IMR-90 (cell line): Measurements from ENCODE around the gene OCEL1. TPM values are rescaled to one million over a fixed set of nuclear protein-coding genes. Genes with fewer than 3 reads are reported as not detected.
A peak's percentile ranks its signal among the peaks of the same experiment; 100 is the strongest.

ENCODE experiments used
- ATAC-seq: fragments of 200-7000 bp; cut with Tn5 transposase; 2 replicates; pipeline ENCODE4 v1.9.1; 2020; ENCODE audit warnings: low read depth, mild to moderate bottlenecking, moderate library complexity
- BruUV-seq: library from RNA; stranded (reverse); fragments of 400-500 nt; replicated peaks from 2 replicates; lab custom pipeline; 2021; lab: Mats Ljungman, UMichigan
- CTCF ChIA-PET: fragments of 300-600 bp; formaldehyde crosslinking; extraction: SDS; loops from one replicate; lab custom pipeline; 2021; ENCODE audit warnings: antibody characterized with exemption; lab: Yijun Ruan, JAX
- POLR2A ChIA-PET: fragments of 300-600 bp; sonication (Branson Sonifier 250); formaldehyde crosslinking; loops from one replicate; lab custom pipeline; 2022; ENCODE audit warnings: antibody characterized with exemption; ENCODE audit not compliant: unreplicated experiment; lab: Charles Lee
- DNase-seq: peaks from one replicate; pipeline ENCODE4 v3.0.0; 2013
- H2AFZ ChIP-seq: replicated peaks from 2 replicates; pipeline ENCODE3; 2013; ENCODE audit warnings: low read length, mild to moderate bottlenecking; ENCODE audit not compliant: poor library complexity
- H2AK5ac ChIP-seq: 2 replicates; pipeline ENCODE4 v1.6.1; 2013; ENCODE audit warnings: low read depth, low read length, inconsistent platforms
- H2AK9ac ChIP-seq: replicated peaks from 2 replicates; pipeline ENCODE3; 2013; ENCODE audit warnings: mild to moderate bottlenecking, low read depth, low read length, moderate library complexity; ENCODE audit not compliant: poor library complexity
- H2BK120ac ChIP-seq: 2 replicates; pipeline ENCODE4 v1.6.1; 2013; ENCODE audit warnings: low read depth, low read length, inconsistent platforms
- H2BK15ac ChIP-seq: 3 replicates; pipeline ENCODE4 v1.6.1; 2013; ENCODE audit warnings: low read depth, low read length, inconsistent platforms
- H2BK20ac ChIP-seq: 2 replicates; pipeline ENCODE4 v1.6.1; 2013; ENCODE audit warnings: low read depth, mild to moderate bottlenecking, inconsistent platforms, low read length, moderate library complexity
- H2BK5ac ChIP-seq: 2 replicates; pipeline ENCODE4 v1.6.1; 2013; ENCODE audit warnings: mild to moderate bottlenecking, low read depth, low read length, inconsistent platforms; ENCODE audit not compliant: poor library complexity, severe bottlenecking
- H3K14ac ChIP-seq: replicated peaks from 2 replicates; pipeline ENCODE4 v1.6.1; 2013; ENCODE audit warnings: low read depth, low read length, inconsistent platforms
- H3K18ac ChIP-seq: 2 replicates; pipeline ENCODE4 v1.6.1; 2013; ENCODE audit warnings: low read depth, low read length, control low read depth
- H3K23ac ChIP-seq: 2 replicates; pipeline ENCODE4 v1.6.1; 2013; ENCODE audit warnings: low read depth, low read length, inconsistent platforms
- H3K27ac ChIP-seq: 2 replicates; pipeline ENCODE4 v1.5.1; 2013; ENCODE audit warnings: mild to moderate bottlenecking, control low read depth, low read length; ENCODE audit not compliant: insufficient read depth
- H3K27me3 ChIP-seq: 2 replicates; pipeline ENCODE4 v1.6.1; 2013; ENCODE audit warnings: low read length; ENCODE audit not compliant: control insufficient read depth, insufficient read depth
- H3K36me3 ChIP-seq: 2 replicates; pipeline ENCODE4 v1.6.1; 2013; ENCODE audit warnings: low read length, mixed read lengths; ENCODE audit not compliant: control insufficient read depth, insufficient read depth
- H3K4ac ChIP-seq: 2 replicates; pipeline ENCODE4 v1.6.1; 2013; ENCODE audit warnings: low read depth, low read length, inconsistent platforms
- H3K4me1 ChIP-seq: 2 replicates; pipeline ENCODE4 v1.6.1; 2013; ENCODE audit warnings: low read length, mixed read lengths; ENCODE audit not compliant: control insufficient read depth, insufficient read depth
- H3K4me2 ChIP-seq: 2 replicates; pipeline ENCODE4 v1.6.1; 2013; ENCODE audit warnings: low read depth, mild to moderate bottlenecking, control low read depth, low read length, moderate library complexity
- H3K4me3 ChIP-seq: 2 replicates; pipeline ENCODE4 v1.5.1; 2013; ENCODE audit warnings: low read depth, mild to moderate bottlenecking, control low read depth, low read length, moderate library complexity; ENCODE audit not compliant: insufficient read depth
- H3K56ac ChIP-seq: 2 replicates; pipeline ENCODE4 v1.6.1; 2013; ENCODE audit warnings: low read length, inconsistent platforms; ENCODE audit not compliant: insufficient read depth; ENCODE audit errors: extremely low read depth
- H3K79me1 ChIP-seq, 2 experiments: 2 replicates each; pipeline ENCODE4 v1.6.1; 2013; ENCODE audit warnings: low read length in 2 of 2, inconsistent platforms in 1 of 2, low read depth in 1 of 2
- H3K9ac ChIP-seq: 2 replicates; pipeline ENCODE4 v1.6.1; 2013; ENCODE audit warnings: low read depth, low read length, control low read depth
- H3K9me1 ChIP-seq: 2 replicates; pipeline ENCODE4 v1.6.1; 2013; ENCODE audit warnings: low read length, inconsistent platforms; ENCODE audit not compliant: insufficient read depth
- H3K9me3 ChIP-seq: 2 replicates; pipeline ENCODE4 v1.6.1; 2013; ENCODE audit warnings: low read length; ENCODE audit not compliant: control insufficient read depth, insufficient read depth
- H4K20me1 ChIP-seq: 2 replicates; pipeline ENCODE4 v1.6.1; 2013; ENCODE audit warnings: low read length, inconsistent platforms; ENCODE audit not compliant: insufficient read depth
- H4K5ac ChIP-seq: 2 replicates; pipeline ENCODE4 v1.6.1; 2013; ENCODE audit warnings: mild to moderate bottlenecking, low read depth, low read length, control low read depth
- H4K8ac ChIP-seq, 2 experiments: 2 replicates each; pipeline ENCODE4 v1.6.1; 2013; ENCODE audit warnings: low read depth in 2 of 2, low read length in 2 of 2, control low read depth in 1 of 2, inconsistent platforms in 1 of 2
- H4K91ac ChIP-seq: 2 replicates; pipeline ENCODE4 v1.6.1; 2013; ENCODE audit warnings: low read depth, low read length, inconsistent platforms; ENCODE audit not compliant: insufficient read depth
- BHLHE40 ChIP-seq: fragments of 150-350 bp; IDR thresholded peaks from 2 replicates; pipeline ENCODE4 v1.6.1; 2016; ENCODE audit warnings: mild to moderate bottlenecking, low read depth, low read length
- CHD1 ChIP-seq: IDR thresholded peaks from 2 replicates; pipeline ENCODE4 v1.6.1; 2012; ENCODE audit warnings: low read depth, low read length, improper control_type of control experiment
- MXI1 ChIP-seq: IDR thresholded peaks from 2 replicates; pipeline ENCODE4 v1.6.1; 2012; ENCODE audit warnings: low read depth, mild to moderate bottlenecking, low read length, moderate library complexity, borderline replicate concordance
- RAD21 ChIP-seq: IDR thresholded peaks from 2 replicates; pipeline ENCODE4 v1.6.1; 2012; ENCODE audit warnings: low read length, improper control_type of control experiment
- USF2 ChIP-seq: fragments of 150-350 bp; IDR thresholded peaks from 2 replicates; pipeline ENCODE4 v1.6.1; 2017; ENCODE audit warnings: mild to moderate bottlenecking, antibody characterized with exemption, low read length, low read depth
- WGBS, 2 experiments: methylation state at CpG; one replicate each; pipeline versions ENCODE4 v1.1.5 to v1.1.7; 2013; ENCODE audit warnings: missing lambda C conversion rate in 2 of 2; ENCODE audit not compliant: insufficient read length in 1 of 2; ENCODE audit errors: extremely low coverage in 2 of 2; 5-methylcytosine and 5-hydroxymethylcytosine counted together
- dilution Hi-C: fragments of 300-500 bp; cut with HindIII; formaldehyde crosslinking; loops from one replicate; pipeline ENCODE4 v1.14.3; 2018; ENCODE audit warnings: low sequenced_read_pairs; ENCODE audit not compliant: unreplicated experiment
- in situ Hi-C: fragments of 300-500 bp; cut with MboI; formaldehyde crosslinking; loops from 3 replicates; pipeline ENCODE4 v1.14.3; 2019; ENCODE audit warnings: low sequenced_read_pairs, inconsistent platforms, mixed read lengths
- intact Hi-C: fragments of 100-400 bp; cut with micrococcal nuclease; formaldehyde crosslinking; loops from 2 replicates; pipeline ENCODE4 v1.10.0; 2022
- polyA plus RNA-seq, 3 experiments: library from polyadenylated mRNA; depleted of rRNA; stranded (reverse); fragments of >200 nt; gene quantifications; 2 replicates each; pipeline ENCODE4 v1.2.3, GENCODE V29; 2012; ENCODE audit warnings: low replicate concordance in 1 of 3
- total RNA-seq: library from RNA; depleted of rRNA; stranded (reverse); fragments of >200 nt; gene quantifications from 2 replicates; pipeline ENCODE4 v1.2.3, GENCODE V29; 2012
- TF ChIP-seq, protein P1 (sequence below): fragments of 150-350 bp; IDR thresholded peaks from 2 replicates; pipeline ENCODE4 v1.6.1; 2016; ENCODE audit warnings: low read depth, mild to moderate bottlenecking, low read length, moderate library complexity, borderline replicate concordance

Gene OCEL1
- total and polyA plus RNA-seq, 2 of the 4 experiments (the other 2 are of a cell fraction), result 1.1 to 7.2 TPM

DNA sequence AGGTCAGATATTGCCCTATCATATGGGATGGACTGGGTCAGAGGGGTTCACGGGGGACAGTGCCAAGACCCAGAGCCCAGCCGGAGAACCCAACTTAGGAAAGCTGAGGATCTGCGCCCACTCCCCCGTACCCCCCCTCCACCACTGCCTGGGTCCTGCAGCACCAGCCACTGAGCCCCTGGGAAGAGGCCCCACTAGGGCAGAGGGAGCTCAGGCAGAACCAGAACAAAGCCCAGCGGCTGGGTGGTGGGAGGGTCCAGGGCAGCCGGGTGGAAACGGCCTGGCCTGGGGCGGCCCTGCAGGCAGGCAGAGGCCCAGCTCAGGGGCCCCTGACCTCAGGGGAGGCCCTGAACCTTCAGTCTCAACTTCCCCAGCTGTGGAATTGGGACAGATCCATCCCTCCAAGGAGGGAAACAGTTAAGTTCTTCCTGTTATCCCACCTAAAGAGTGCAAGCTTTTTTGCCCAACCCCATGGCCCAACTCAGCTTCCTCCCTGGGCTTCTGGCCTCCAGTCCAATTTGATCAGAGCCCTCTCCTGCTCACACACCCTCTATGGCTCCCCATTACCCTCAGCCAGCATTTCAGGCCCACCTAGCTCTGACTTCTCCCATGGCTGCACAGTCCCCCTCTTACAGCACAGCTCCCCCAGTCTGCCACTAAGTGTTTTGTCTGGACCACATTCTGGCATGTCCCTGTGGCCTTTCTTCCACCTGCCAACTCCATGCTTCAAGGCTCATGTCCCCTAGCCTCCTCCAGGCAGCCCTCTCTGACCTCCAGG is 16.6 kb downstream of the OCEL1 start:
- dilution Hi-C loops (no loop called here), intact Hi-C loops (no loop called here), in situ Hi-C loops (no loop called here)
- Histone ChIP-seq H3K14ac (no peak overlapping the region), H3K27me3 (no peaks in the 10 kb centered on the region), H4K91ac (no peak overlapping the region), H4K8ac (peak overlapping the region in 1 of 2 experiments; percentile 48; a peak in 1 of 4 replicates), H3K56ac (no peak overlapping the region), H2BK20ac (no peak overlapping the region), H2BK15ac (no peak overlapping the region), H3K4me2 (peak overlapping the region; percentile 17; the same call in 1 of the 2 replicates), H2BK120ac (no peak overlapping the region), H2AFZ (no peak overlapping the region), H3K4me3 (no peak overlapping the region), H3K23ac (peak overlapping the region; percentile 91; the same call in 1 of the 2 replicates), H2AK9ac (peak overlapping the region; percentile 42), H3K9me1 (0 out of 2 replicates have a peak, but pooled peaks cover 3% of the 10 kb centered on the region), H3K4ac (peak overlapping the region; percentile 60), H3K9ac (no peak overlapping the region), H3K4me1 (peaks cover 10% of the 10 kb centered on the region), H4K5ac (no peak overlapping the region), H3K79me1 (peaks cover 29 to 55% of the 10 kb centered on the region in 2 experiments), H3K18ac (no peak overlapping the region), H3K9me3 (no peaks in the 10 kb centered on the region), H3K36me3 (peaks cover 15% of the 10 kb centered on the region; the same call in 1 of the 2 replicates), H2BK5ac (no peak overlapping the region), H3K27ac (no peak overlapping the region), H4K20me1 (peaks cover 28% of the 10 kb centered on the region), H2AK5ac (peak overlapping the region; percentile 80; the same call in 1 of the 2 replicates)
- POLR2A ChIA-PET, result no interaction called here
- DNase-seq (no peak), ATAC-seq (no peak)
- TF ChIP-seq BHLHE40 (no peak), USF2 (no peak), CHD1 (no peak), RAD21 (no peak), MXI1 (no peak)
- TF ChIP-seq, protein P1, sequence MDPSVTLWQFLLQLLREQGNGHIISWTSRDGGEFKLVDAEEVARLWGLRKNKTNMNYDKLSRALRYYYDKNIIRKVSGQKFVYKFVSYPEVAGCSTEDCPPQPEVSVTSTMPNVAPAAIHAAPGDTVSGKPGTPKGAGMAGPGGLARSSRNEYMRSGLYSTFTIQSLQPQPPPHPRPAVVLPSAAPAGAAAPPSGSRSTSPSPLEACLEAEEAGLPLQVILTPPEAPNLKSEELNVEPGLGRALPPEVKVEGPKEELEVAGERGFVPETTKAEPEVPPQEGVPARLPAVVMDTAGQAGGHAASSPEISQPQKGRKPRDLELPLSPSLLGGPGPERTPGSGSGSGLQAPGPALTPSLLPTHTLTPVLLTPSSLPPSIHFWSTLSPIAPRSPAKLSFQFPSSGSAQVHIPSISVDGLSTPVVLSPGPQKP, result no peak
- CTCF ChIA-PET, result no interaction called here
- WGBS, 2 experiments, result no CpG with 5 or more reads among the region's 8 CpGs
- no TSS peak for BruUV-seq
